ENCODE measurements around the gene TSGA10IP. TPM values are rescaled to one million over a fixed set of nuclear protein-coding genes. Genes with fewer than 3 reads are reported as not detected.

TSGA10IP gene
- total and polyA plus RNA-seq, 2 experiments from 2014 or later, result 1.6 to 2.0 TPM

GRCh38 chr11:65912845-65913244, 32.4 kb upstream of the TSGA10IP start:
- peaks cover 10% of the 10 kb centered on the region for H3K4me1 Mint-ChIP-seq
- no peak overlapping the region for H3K4me3 Mint-ChIP-seq
- peaks cover 3% of the 10 kb centered on the region; the same call in 1 of the 3 replicates for H3K36me3 Mint-ChIP-seq (ENCODE audit: low read depth)
- no peaks in the 10 kb centered on the region for H3K9me3 Mint-ChIP-seq
- Histone ChIP-seq H3K79me2 (replicated peaks; ENCODE audit: insufficient read depth) (peaks cover 1% of the 10 kb centered on the region), H4K20me1 (replicated peaks; ENCODE audit: insufficient read depth) (no peaks in the 10 kb centered on the region), H3K27me3 (ENCODE audit: insufficient read depth) (peaks cover 14% of the 10 kb centered on the region; the same call in 1 of the 2 replicates), H3K4me1 (ENCODE audit: insufficient read depth) (peaks cover 5% of the 10 kb centered on the region), H3K27ac (ENCODE audit: low read depth) (no peak overlapping the region), H2AFZ (no peak overlapping the region), H3F3A (replicated peaks; ENCODE audit: low read depth) (0 out of 2 replicates have a peak, but pooled peaks cover 2% of the 10 kb centered on the region), H3K4me3 (no peak overlapping the region), H3K9me2 (ENCODE audit: insufficient read depth) (no peaks in the 10 kb centered on the region), H3K4me2 (no peak overlapping the region), H3K36me3 (ENCODE audit: insufficient read depth) (no peaks in the 10 kb centered on the region)
- no peak for ATAC-seq
- TF ChIP-seq REST (IDR thresholded peaks at IDR 0.05; ENCODE audit: unreplicated experiment) (no peak), CTCF (conservative IDR thresholded peaks at IDR 0.05; ENCODE audit: low read depth in 2 of 2) (no peak), CREB1 (CRISPR knock-in tag; IDR thresholded peaks at IDR 0.05; ENCODE audit: low read depth) (no peak), ETS1 (IDR thresholded peaks at IDR 0.05) (no peak), ZNF114 (CRISPR knock-in tag; IDR thresholded peaks at IDR 0.05) (no peak), POLR2AphosphoS5 (IDR thresholded peaks at IDR 0.05; ENCODE audit: low read depth) (no peak), STAT1 (IDR thresholded peaks at IDR 0.05; ENCODE audit: unreplicated experiment) (no peak), ZNF462 (CRISPR knock-in tag; IDR thresholded peaks at IDR 0.05) (no peak), ZNF331 (CRISPR knock-in tag; IDR thresholded peaks at IDR 0.05; ENCODE audit: low read depth) (no peak), EZH2phosphoT487 (IDR thresholded peaks at IDR 0.05; ENCODE audit: unreplicated experiment) (no peak), EZH2 (IDR thresholded peaks at IDR 0.05; ENCODE audit: low read depth, unreplicated experiment) (no peak), NANOG (IDR thresholded peaks at IDR 0.05; ENCODE audit: borderline replicate concordance) (no peak), JUNB (IDR thresholded peaks at IDR 0.05; ENCODE audit: unreplicated experiment) (no peak)
- no peak overlapping the region for H3K27ac Mint-ChIP-seq
- DNase-seq (ENCODE audit: low spot score), result no peak
- H3K27me3 Mint-ChIP-seq (ENCODE audit: insufficient read depth, low read depth, poor library complexity), result peaks cover 24% of the 10 kb centered on the region
